Coronary artery (tissue), 2 donors: ENCODE measurements around the gene CCDC177.

Source experiments
- DNase-seq: peaks from one replicate; pipeline ENCODE4 v3.0.0-alpha.2; 2017; ENCODE audit warnings: low spot score
- H3K27ac ChIP-seq, 2 donors: fragments of 200-600 bp; sonication (generic); one replicate each; pipeline ENCODE4 v1.5.1; 2016 to 2019
- H3K4me3 ChIP-seq: fragments of 200-600 bp; sonication (generic); 2 replicates; pipeline ENCODE4 v1.5.1; 2016; ENCODE audit warnings: mild to moderate bottlenecking, moderate library complexity
- TF ChIP-seq, protein P1 (sequence below): fragments of 200-600 bp; sonication (generic); IDR thresholded peaks from one replicate; pipeline ENCODE4 v1.5.1; 2019; ENCODE audit warnings: antibody characterized with exemption

The CCDC177 gene

DNA sequence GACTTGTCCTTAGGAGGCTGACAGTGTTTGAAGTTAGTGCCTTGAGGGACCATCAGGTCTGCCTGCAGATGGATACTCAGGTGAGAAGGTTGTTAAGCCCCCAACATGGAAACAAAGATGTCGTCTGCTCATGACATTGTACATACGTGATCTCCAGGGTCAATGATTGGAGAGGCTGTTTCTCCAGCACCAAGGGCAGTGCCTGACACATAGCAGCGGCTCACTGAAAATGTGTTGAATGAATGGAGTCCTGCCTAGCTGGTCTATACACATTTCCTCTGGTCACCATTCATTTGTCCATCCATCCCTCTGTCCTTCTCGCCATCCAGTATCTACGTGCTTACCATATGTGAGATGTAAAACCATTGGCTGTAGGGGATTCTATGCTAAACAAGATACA is 7.1 kb downstream of the CCDC177 start:
- TF ChIP-seq, protein P1, sequence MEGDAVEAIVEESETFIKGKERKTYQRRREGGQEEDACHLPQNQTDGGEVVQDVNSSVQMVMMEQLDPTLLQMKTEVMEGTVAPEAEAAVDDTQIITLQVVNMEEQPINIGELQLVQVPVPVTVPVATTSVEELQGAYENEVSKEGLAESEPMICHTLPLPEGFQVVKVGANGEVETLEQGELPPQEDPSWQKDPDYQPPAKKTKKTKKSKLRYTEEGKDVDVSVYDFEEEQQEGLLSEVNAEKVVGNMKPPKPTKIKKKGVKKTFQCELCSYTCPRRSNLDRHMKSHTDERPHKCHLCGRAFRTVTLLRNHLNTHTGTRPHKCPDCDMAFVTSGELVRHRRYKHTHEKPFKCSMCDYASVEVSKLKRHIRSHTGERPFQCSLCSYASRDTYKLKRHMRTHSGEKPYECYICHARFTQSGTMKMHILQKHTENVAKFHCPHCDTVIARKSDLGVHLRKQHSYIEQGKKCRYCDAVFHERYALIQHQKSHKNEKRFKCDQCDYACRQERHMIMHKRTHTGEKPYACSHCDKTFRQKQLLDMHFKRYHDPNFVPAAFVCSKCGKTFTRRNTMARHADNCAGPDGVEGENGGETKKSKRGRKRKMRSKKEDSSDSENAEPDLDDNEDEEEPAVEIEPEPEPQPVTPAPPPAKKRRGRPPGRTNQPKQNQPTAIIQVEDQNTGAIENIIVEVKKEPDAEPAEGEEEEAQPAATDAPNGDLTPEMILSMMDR: no peak

DNA sequence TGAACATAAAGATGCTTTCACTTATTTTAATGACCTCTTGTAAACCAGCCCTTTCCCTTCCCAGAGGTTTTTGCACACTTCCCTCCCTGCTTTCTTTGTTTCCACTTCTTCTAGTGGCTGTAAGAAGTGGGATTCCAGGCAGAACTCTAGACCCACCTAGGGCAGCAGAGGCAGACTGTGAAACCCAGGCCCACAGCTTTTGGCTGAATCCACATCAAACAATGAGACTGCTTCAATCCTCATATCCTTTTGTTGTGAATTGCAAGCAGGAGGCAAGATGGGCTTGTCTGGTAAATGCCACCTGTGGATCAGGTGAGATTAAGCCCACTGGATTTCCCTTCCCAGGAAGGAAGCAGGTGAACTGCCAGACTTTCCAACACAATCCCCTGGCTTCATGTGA is 12.8 kb downstream of the CCDC177 start:
- TF ChIP-seq, protein P1: no peak
- DNase-seq: no peak
- no peak overlapping the region for H3K27ac ChIP-seq
- H3K4me3 ChIP-seq: no peak overlapping the region

More for the DNA sequence above, 7.1 kb downstream of the CCDC177 start:
- no peak for DNase-seq
- no peak overlapping the region for H3K4me3 ChIP-seq
- no peak overlapping the region for H3K27ac ChIP-seq

DNA sequence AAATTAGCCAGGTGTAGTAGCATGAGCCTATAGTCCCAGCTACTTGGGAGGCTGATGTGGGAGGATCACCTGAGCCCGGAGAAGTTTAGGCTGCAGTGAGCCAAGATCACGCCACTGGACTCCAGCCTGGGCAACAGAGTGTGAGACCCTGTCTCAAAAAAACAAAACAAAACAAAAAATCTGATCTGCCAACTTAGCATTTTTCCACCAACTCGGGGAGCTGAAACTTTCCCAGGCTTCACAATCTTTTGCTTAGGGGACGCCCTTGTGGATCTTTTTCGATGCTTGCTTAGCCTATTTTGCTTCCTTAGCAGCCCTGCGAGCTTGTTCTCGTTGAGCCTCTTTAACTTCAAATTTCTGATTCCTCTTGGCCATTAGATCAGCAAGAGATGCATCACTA is 13.8 kb downstream of the CCDC177 start:
- no peak for DNase-seq
- TF ChIP-seq, protein P1: no peak
- no peak overlapping the region for H3K4me3 ChIP-seq
- H3K27ac ChIP-seq: no peak overlapping the region

DNA sequence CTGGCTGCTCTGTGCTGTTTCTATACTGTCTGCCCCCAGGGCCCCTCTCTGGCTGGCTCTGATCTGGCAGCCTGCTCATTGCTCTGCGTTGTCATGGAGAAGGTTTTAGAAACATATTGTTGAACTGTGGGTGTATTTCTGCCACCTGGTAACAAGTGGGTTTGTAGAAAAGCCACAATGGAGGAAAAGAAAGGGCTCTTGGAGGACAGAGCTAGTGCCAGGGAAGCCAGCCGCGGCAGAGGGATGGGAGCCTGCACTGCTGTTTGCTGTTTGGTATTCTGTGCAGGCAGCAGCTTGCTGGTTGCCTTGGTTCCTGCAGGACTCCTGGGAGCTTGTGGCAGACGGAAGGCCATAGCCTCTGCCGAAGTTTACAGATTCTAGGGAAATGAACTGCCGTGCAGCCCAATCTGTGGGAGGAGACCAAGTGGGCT is 15.1 kb downstream of the CCDC177 start:
- Histone ChIP-seq H3K4me3 (no peak overlapping the region), H3K27ac (no peak overlapping the region)
- DNase-seq: no peak
- TF ChIP-seq, protein P1: no peak

DNA sequence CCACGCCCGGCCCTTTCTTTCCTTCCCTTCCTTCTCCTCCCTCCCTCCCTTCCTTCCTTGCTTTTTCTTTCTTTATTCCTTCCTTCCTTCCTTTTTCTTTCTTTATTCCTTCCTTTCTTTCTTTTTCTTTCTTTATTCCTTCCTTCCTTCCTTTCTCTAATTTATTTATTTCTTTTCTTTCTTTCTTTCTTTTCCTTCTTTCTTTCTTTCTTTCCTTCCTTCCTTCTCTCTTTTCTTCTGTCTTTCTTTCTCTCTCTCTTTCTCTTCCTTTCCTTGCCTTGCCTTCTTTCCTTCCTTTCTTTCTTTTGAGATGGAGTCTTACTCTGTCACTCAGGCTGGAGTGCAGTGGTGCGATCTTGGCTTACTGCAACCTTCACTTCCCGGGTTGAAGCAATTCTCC is 15.9 kb downstream of the CCDC177 start:
- Histone ChIP-seq H3K4me3 (no peak overlapping the region), H3K27ac (no peak overlapping the region)
- no peak for DNase-seq
- TF ChIP-seq, protein P1: no peak

DNA sequence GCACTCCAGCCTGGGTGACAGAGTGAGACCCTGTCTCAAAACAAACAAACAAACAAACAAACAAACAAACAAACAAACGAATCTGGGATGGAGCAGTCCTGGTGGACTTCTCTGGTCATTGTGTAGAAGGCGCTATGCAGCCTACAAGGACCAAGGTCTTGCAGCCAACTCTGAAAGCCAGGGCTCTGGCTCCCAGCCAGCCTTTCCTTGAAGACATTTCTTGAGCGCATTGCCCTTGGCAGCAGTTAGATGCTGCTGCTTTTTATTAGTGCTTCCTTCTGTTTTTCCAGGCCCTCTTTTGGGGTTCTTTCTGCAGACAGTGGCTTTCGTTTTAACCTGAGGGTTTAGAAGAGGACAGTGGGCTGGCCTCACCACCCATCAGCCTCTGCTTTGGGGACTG is 20.2 kb downstream of the CCDC177 start:
- no peak overlapping the region for H3K27ac ChIP-seq
- TF ChIP-seq, protein P1: no peak
- no peak overlapping the region for H3K4me3 ChIP-seq
- DNase-seq: no peak

DNA sequence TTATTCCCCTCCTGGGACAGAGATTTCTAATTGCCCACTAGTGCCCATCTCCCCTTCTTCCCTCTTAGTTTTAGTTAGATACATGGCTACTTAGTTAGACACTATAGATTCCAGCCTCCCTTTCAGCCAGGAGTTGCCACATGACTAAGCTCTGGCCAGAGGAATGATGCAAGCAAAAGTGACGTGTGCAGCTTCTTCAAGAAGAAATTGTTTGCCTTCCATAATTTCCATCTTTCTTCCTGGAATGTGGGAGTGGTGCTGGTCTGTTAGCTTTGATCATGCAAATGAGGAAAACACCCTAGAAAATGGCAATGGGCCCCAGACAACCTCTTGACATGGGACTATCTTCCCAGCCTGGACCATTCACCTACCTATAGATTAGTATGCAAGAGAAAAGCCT is 21.4 kb downstream of the CCDC177 start:
- TF ChIP-seq, protein P1: no peak
- no peak for DNase-seq
- H3K27ac ChIP-seq: no peak overlapping the region
- H3K4me3 ChIP-seq: no peak overlapping the region
